Ishikawa (cell line): ENCODE results near the gene OTP.

Experiments
- NFIC ChIP-seq: IDR thresholded peaks from 2 replicates; pipeline ENCODE4 v1.6.1; 2012
- RAD21 ChIP-seq: IDR thresholded peaks from 2 replicates; pipeline ENCODE4 v1.6.1; 2012; ENCODE audit warnings: low read depth
- YY1 ChIP-seq: IDR thresholded peaks from 2 replicates; pipeline ENCODE4 v1.6.1; 2012; ENCODE audit warnings: low read depth
- ZBTB7A ChIP-seq: IDR thresholded peaks from 2 replicates; pipeline ENCODE4 v1.6.1; 2012; ENCODE audit warnings: low read depth

- no peak for TF ChIP-seq NFIC
- TF ChIP-seq YY1, result no peak
- TF ChIP-seq RAD21, result no peak
- TF ChIP-seq ZBTB7A, result no peak
Measured at GRCh38 chr5:77599679-77600078, 38.8 kb downstream of the OTP start.
